Progenitor cell of endocrine pancreas (in vitro differentiated cells): ENCODE data around the gene LMAN1. TPM values are rescaled to one million over a fixed set of nuclear protein-coding genes. Genes with fewer than 3 reads are reported as not detected.

ENCODE experiments used
- DNase-seq: peaks from one replicate; pipeline ENCODE4 v3.0.0; 2021; ENCODE audit warnings: low spot score; ENCODE audit not compliant: unreplicated experiment
- H3K27ac Mint-ChIP-seq: 2 replicates; pipeline ENCODE4 v1.8.0; 2021; ENCODE audit warnings: mild to moderate bottlenecking, moderate library complexity, mixed read lengths
- H3K27me3 Mint-ChIP-seq: 2 replicates; pipeline ENCODE4 v1.8.0; 2021; ENCODE audit warnings: mixed read lengths
- H3K36me3 Mint-ChIP-seq: 2 replicates; pipeline ENCODE4 v1.8.0; 2022; ENCODE audit warnings: mixed read lengths; ENCODE audit not compliant: insufficient read depth
- H3K4me1 Mint-ChIP-seq: 2 replicates; pipeline ENCODE4 v1.8.0; 2021; ENCODE audit warnings: low read depth, mixed read lengths
- H3K4me3 Mint-ChIP-seq: 2 replicates; pipeline ENCODE4 v1.8.0; 2021; ENCODE audit warnings: low read depth, mild to moderate bottlenecking, moderate library complexity, mixed read lengths
- H3K9me3 Mint-ChIP-seq: 2 replicates; pipeline ENCODE4 v1.8.0; 2021; ENCODE audit warnings: low read depth, mixed read lengths
- CTCF ChIP-seq: fragments of 200-600 bp; sonication (generic); IDR thresholded peaks from one replicate; pipeline ENCODE4 v1.5.0; 2021; ENCODE audit warnings: antibody characterized with exemption, mild to moderate bottlenecking; ENCODE audit not compliant: unreplicated experiment
- long read RNA-seq: library from polyadenylated mRNA; unstranded; transcript quantifications from one replicate; pipeline ENCODE4 v2.0.0, GENCODE V29; 2020
- total RNA-seq: library from RNA; stranded (reverse); gene quantifications from 2 replicates; pipeline ENCODE4 v1.2.1, GENCODE V29; 2021

The LMAN1 gene
- 78.2 and 79.2 TPM in 2 replicates for total RNA-seq
- long read RNA-seq, full-length matches to known transcripts: 39 of 77 reads
- long read RNA-seq, partial matches to known transcripts: 32 of 77 reads
- long read RNA-seq, other reads (novel, unspliced or antisense): 6 of 77 reads

- Mint-ChIP-seq H3K9me3 (no peaks in the 10 kb centered on the region), H3K36me3 (peaks cover 5% of the 10 kb centered on the region), H3K4me1 (peaks cover 15% of the 10 kb centered on the region), H3K4me3 (peak within 1 kb of the TSS; percentile 93), H3K27me3 (peaks cover 6% of the 10 kb centered on the region), H3K27ac (peak within 1 kb of the TSS; percentile 99)
- peak; percentile 96 for DNase-seq
- no peak for TF ChIP-seq CTCF
Observed at GRCh38 chr18:59358712-59359575, at the start of gene LMAN1. Gene LMAN1 (minus strand): TSS chr18:59359265. CDS start chr18:59359244, 21 bp downstream.

GRCh38 chr18:59402432-59403090 lies 43.5 kb upstream of the LMAN1 start:
- peak; percentile 79 for DNase-seq
- Mint-ChIP-seq H3K4me3 (no peak overlapping the region), H3K27ac (no peak overlapping the region), H3K27me3 (no peaks in the 10 kb centered on the region), H3K36me3 (no peaks in the 10 kb centered on the region), H3K9me3 (no peaks in the 10 kb centered on the region), H3K4me1 (no peaks in the 10 kb centered on the region)
- peak; percentile 93 for TF ChIP-seq CTCF

- DNase-seq: no peak
- H3K9me3 Mint-ChIP-seq: no peaks in the 10 kb centered on the region
- no peaks in the 10 kb centered on the region for H3K27me3 Mint-ChIP-seq
- H3K4me1 Mint-ChIP-seq: peaks cover 5% of the 10 kb centered on the region
- H3K27ac Mint-ChIP-seq: no peak overlapping the region
- no peaks in the 10 kb centered on the region for H3K36me3 Mint-ChIP-seq
- no peak overlapping the region for H3K4me3 Mint-ChIP-seq
- no peak for TF ChIP-seq CTCF
Observed at GRCh38 chr18:59400407-59400806, 41.3 kb upstream of the LMAN1 start.

- peaks cover 10% of the 10 kb centered on the region for H3K27me3 Mint-ChIP-seq
- H3K4me1 Mint-ChIP-seq: peaks cover 15% of the 10 kb centered on the region
- no peak for TF ChIP-seq CTCF
- no peak overlapping the region for H3K4me3 Mint-ChIP-seq
- no peaks in the 10 kb centered on the region for H3K36me3 Mint-ChIP-seq
- H3K27ac Mint-ChIP-seq: no peak overlapping the region
- H3K9me3 Mint-ChIP-seq: no peaks in the 10 kb centered on the region
- DNase-seq: no peak
Observed at GRCh38 chr18:59395226-59396175, 36.4 kb upstream of the LMAN1 start.

- H3K27ac Mint-ChIP-seq: no peak overlapping the region
- no peaks in the 10 kb centered on the region for H3K9me3 Mint-ChIP-seq
- H3K4me1 Mint-ChIP-seq: peaks cover 16% of the 10 kb centered on the region
- H3K4me3 Mint-ChIP-seq: no peak overlapping the region
- TF ChIP-seq CTCF: no peak
- no peaks in the 10 kb centered on the region for H3K36me3 Mint-ChIP-seq
- no peak for DNase-seq
- H3K27me3 Mint-ChIP-seq: peaks cover 12% of the 10 kb centered on the region
Observed at GRCh38 chr18:59393381-59393780, 34.3 kb upstream of the LMAN1 start.
